SK-N-SH (cell line): ENCODE data around the gene MASP1.

ENCODE experiments used
- CTCF ChIP-seq: fragments of 200-600 bp; sonication (generic); IDR thresholded peaks from 2 replicates; pipeline ENCODE4 v1.6.1; 2017; ENCODE audit warnings: antibody characterized with exemption, mild to moderate bottlenecking, moderate library complexity
- EZH2phosphoT487 ChIP-seq: fragments of 200-600 bp; sonication (generic); IDR thresholded peaks from 2 replicates; pipeline ENCODE4 v1.6.1; 2017; ENCODE audit warnings: low read depth, mixed run types, mild to moderate bottlenecking, antibody characterized with exemption, moderate library complexity, borderline replicate concordance
- MXI1 ChIP-seq: IDR thresholded peaks from 2 replicates; pipeline ENCODE4 v1.6.1; 2012; ENCODE audit warnings: mild to moderate bottlenecking, low read depth, low read length, improper control_type of control experiment
- NRF1 ChIP-seq: IDR thresholded peaks from 2 replicates; pipeline ENCODE4 v1.6.1; 2012; ENCODE audit warnings: low read depth, mild to moderate bottlenecking, low read length
- REST ChIP-seq: IDR thresholded peaks from 2 replicates; pipeline ENCODE4 v1.6.1; 2012; ENCODE audit warnings: mild to moderate bottlenecking, low read depth, low read length, moderate library complexity
- SIN3A ChIP-seq: IDR thresholded peaks from 2 replicates; pipeline ENCODE4 v1.6.1; 2012; ENCODE audit warnings: low read depth, mild to moderate bottlenecking, low read length, moderate library complexity, borderline replicate concordance
- TEAD4 ChIP-seq: IDR thresholded peaks from 2 replicates; pipeline ENCODE4 v1.4.0; 2012; ENCODE audit warnings: mild to moderate bottlenecking, borderline replicate concordance; ENCODE audit not compliant: insufficient read depth
- USF2 ChIP-seq: fragments of 150-350 bp; IDR thresholded peaks from 2 replicates; pipeline ENCODE4 v1.6.1; 2017; ENCODE audit warnings: antibody characterized with exemption, low read length, low read depth, borderline replicate concordance

- TF ChIP-seq CTCF (no peak), USF2 (no peak), NRF1 (no peak), TEAD4 (no peak), EZH2phosphoT487 (no peak), MXI1 (no peak), SIN3A (no peak), REST (no peak)
These were observed 104.6 kb downstream of the MASP1 start for GRCh38 chr3:187186801-187187421.
